SK-N-MC (cell line): ENCODE data around the gene CCDC197.
A peak's percentile ranks its signal among the peaks of the same experiment; 100 is the strongest.

Experiments
- DNase-seq: peaks from one replicate; pipeline ENCODE4 v3.0.0-alpha.2; 2011; ENCODE audit warnings: low read depth, low spot score
- H3K27ac ChIP-seq: fragments of 200-600 bp; sonication (generic); 2 replicates; pipeline ENCODE4 v1.5.1; 2016; ENCODE audit warnings: mixed run types
- H3K36me3 ChIP-seq: fragments of 200-600 bp; sonication (generic); 2 replicates; pipeline ENCODE4 v1.6.1; 2017; ENCODE audit warnings: antibody characterized with exemption, low read length, mixed read lengths; ENCODE audit not compliant: insufficient read depth
- H3K4me3 ChIP-seq: fragments of 200-600 bp; sonication (generic); 2 replicates; pipeline ENCODE4 v1.5.1; 2016
- H3K9ac ChIP-seq: fragments of 200-600 bp; sonication (generic); 2 replicates; pipeline ENCODE4 v1.8.0; 2017; ENCODE audit warnings: mixed run types, mixed read lengths; ENCODE audit not compliant: insufficient read length
- H3K9me3 ChIP-seq: fragments of 200-600 bp; sonication (generic); 2 replicates; pipeline ENCODE4 v1.6.1; 2017; ENCODE audit warnings: low read depth, mild to moderate bottlenecking, antibody characterized with exemption, low read length, moderate library complexity, mixed read lengths
- EZH2 ChIP-seq: fragments of 200-600 bp; sonication (generic); IDR thresholded peaks from one replicate; pipeline ENCODE4 v1.6.1; 2017; ENCODE audit warnings: antibody characterized with exemption
- FOXP2 ChIP-seq: optimal IDR thresholded peaks from 2 replicates; pipeline ENCODE3; 2011; ENCODE audit warnings: mild to moderate bottlenecking, moderate library complexity; ENCODE audit not compliant: insufficient read depth; ENCODE audit errors: extremely low read length, control extremely low read depth
- POLR2AphosphoS5 ChIP-seq: IDR thresholded peaks from 2 replicates; pipeline ENCODE4 v1.6.1; 2012; ENCODE audit warnings: mild to moderate bottlenecking, low read depth, low read length, borderline replicate concordance

The CCDC197 gene

DNA sequence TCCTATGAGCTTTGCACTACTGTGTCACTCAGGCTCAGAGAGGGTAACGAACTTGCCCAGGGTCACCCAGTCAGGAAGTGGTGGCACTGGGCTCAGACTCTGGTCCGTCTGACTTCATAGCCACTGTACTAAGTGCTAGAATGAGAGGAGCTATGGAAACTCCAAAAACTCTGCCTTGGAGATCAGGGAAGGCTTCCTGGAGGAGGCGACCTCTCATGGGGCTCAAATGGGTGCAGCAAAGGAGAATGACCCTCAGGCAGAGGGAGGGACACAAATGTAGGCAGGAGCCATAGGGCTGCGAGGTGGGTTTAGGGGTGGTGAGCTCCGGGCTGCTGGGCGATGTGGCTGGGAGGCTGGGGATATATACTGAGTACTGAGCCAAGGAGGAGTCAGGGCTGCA lies 3.2 kb downstream of the CCDC197 start:
- TF ChIP-seq FOXP2 = no peak
- no peak for DNase-seq
- Histone ChIP-seq H3K36me3 (no peaks in the 10 kb centered on the region), H3K9me3 (no peaks in the 10 kb centered on the region), H3K9ac (no peak overlapping the region), H3K4me3 (no peak overlapping the region), H3K27ac (no peak overlapping the region)

DNA sequence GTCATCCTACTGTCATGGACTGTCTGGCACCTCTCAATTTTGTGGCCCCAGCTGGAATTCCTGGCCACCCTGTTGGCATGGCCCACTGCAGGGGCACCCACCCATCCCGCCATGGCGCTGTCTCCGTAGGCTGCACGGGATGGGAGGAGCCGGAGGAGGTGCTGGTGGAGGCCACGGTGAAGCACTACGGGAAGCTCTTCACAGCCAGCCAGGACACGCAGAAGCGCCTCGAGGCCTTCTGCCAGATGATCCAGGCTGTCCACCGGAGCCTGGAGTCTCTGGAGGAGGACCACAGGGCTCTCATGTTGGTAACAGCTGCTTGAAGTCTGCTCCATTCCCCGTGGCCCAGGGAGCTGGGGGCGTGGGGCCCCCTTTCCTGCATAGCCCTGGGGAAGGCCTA lies 3.9 kb downstream of the CCDC197 start:
- no peak overlapping the region for H3K27ac ChIP-seq
- H3K9ac ChIP-seq = peak overlapping the region; percentile 33
- DNase-seq = no peak

DNA sequence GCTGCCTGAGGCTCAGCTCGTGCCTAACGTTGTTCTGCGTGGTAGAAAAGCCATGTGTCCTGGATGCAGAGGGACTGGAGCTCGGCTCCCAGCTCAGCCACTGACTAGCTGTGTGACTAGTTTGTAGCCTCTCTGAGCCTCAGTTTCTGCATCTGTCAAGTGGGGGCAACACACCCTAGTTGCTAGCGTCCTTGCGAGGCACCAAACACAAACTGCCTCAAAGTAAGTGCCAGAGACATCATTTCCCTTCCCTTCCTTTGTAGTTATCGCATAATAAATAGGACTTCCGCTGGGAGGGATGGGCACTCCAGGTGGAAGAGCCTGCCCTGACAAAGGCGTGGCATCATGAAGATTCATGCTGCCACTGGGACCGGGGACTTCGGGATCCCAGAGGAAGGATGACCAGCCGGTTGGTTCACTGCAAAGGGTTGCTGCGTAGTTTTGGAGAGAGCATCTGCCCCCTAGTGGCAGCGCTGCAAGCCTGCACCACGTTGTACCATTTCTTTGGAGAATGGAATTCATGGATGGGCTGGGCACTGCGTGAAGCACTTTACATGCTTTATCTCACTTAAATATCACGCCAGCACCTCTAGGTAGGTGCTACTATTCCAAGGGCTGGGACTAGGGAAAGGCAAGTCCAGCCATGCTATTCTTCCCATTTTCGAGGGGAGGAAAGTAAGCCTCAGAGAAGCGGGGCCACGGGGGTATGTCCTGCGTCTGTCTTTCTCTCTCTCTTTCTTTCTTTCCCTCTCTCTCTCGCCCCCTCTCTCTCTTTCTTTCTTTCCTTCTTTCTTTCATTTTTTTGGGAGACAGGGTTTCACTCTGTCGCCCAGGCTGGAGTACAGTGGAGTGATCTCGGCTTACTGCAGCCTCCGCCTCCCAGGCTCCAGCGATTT lies 4.6 kb downstream of the CCDC197 start:
- Histone ChIP-seq H3K27ac (no peak overlapping the region), H3K36me3 (no peaks in the 10 kb centered on the region), H3K9me3 (no peaks in the 10 kb centered on the region), H3K9ac (peak overlapping the region; percentile 33), H3K4me3 (peak overlapping the region; percentile 38; the same call in 1 of the 2 replicates)
- no peak for DNase-seq
- TF ChIP-seq FOXP2 = no peak
- TF ChIP-seq POLR2AphosphoS5 = no peak
- no peak for TF ChIP-seq EZH2

More for the DNA sequence above, 3.9 kb downstream of the CCDC197 start:
- no peaks in the 10 kb centered on the region for H3K9me3 ChIP-seq
- H3K4me3 ChIP-seq = peak overlapping the region; percentile 18; the same call in 1 of the 2 replicates
- no peaks in the 10 kb centered on the region for H3K36me3 ChIP-seq
- TF ChIP-seq FOXP2 (no peak), EZH2 (no peak), POLR2AphosphoS5 (no peak)

DNA sequence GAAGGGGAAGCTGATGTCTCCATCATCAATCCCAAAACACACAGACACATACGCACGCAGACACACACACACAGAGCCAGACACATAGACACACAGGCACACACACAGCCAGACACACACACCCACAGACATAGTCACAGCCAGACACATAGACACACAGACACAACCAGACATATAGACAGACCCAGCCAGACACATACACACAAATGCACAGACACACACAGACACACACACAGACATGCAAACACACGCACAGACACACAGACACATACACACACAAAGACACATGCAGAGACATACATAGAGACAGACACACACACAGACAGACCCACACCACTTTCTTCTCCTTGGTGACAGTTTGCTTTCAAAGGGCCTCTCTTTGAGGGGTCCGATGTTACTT lies 6.3 kb downstream of the CCDC197 start:
- no peak for DNase-seq
- no peak overlapping the region for H3K27ac ChIP-seq
- H3K36me3 ChIP-seq = no peaks in the 10 kb centered on the region
- H3K9me3 ChIP-seq = no peaks in the 10 kb centered on the region
- no peak overlapping the region for H3K9ac ChIP-seq
- H3K4me3 ChIP-seq = no peak overlapping the region
- no peak for TF ChIP-seq EZH2
- TF ChIP-seq POLR2AphosphoS5 = no peak

DNA sequence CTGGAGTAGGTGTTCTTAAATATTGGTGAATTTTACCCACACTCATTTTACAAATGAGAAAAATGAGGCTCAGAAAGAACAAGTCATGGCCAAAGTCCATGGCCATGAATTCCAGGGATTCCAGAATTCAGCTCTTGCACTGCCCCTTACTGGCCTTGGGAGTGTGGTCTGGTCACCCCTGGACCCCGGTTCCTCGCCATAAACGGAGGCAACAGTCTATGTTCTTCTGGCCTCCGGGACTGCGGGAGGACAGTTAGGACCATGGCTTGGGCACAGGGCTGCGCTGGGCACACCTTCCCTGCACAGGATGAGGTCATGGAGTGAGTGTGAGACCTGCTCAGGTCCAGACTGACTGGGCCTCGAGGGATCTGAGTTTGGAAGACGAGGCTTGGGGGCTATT lies 6.9 kb downstream of the CCDC197 start:
- Histone ChIP-seq H3K4me3 (no peak overlapping the region), H3K36me3 (no peaks in the 10 kb centered on the region), H3K9ac (no peak overlapping the region), H3K9me3 (no peaks in the 10 kb centered on the region), H3K27ac (no peak overlapping the region)
- no peak for DNase-seq
- TF ChIP-seq EZH2 = no peak
- no peak for TF ChIP-seq POLR2AphosphoS5
- no peak for TF ChIP-seq FOXP2

DNA sequence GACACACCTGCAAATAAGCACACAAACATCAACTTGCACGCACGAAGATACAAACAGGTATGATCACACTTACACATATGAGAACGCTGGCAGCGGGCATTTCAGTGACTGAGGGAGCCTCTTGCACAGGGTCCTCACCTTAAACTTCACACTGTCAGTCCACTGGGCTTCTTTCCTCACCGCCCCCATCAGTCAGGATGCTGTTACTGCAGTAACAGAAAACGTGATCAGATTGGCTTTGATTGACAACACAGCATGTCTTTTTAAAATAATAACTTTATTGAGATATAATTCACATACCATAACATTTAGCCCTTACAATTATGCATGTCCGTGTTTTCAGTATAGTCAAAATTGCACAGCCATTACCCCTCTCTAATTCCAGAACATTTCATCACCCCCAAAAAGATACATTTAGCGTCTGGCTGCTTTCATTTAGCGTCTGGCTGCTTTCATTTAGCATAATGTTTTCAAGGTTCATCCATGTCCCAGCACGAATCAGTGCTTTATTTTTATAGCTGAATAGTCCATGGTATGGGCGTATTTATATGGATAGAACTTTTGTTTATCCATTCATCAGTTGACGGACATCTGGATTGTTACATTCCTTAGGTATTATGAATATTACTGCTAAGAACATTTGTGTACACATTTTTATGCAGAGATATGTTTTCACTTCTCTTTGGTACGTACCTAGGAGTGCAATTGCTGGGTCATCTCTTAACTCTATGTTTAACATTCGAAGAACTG lies 8.4 kb downstream of the CCDC197 start:
- Histone ChIP-seq H3K36me3 (no peaks in the 10 kb centered on the region), H3K9ac (no peak overlapping the region), H3K27ac (no peak overlapping the region), H3K4me3 (no peak overlapping the region), H3K9me3 (no peaks in the 10 kb centered on the region)
- TF ChIP-seq FOXP2 = no peak
- no peak for TF ChIP-seq EZH2
- no peak for TF ChIP-seq POLR2AphosphoS5
- DNase-seq = no peak

DNA sequence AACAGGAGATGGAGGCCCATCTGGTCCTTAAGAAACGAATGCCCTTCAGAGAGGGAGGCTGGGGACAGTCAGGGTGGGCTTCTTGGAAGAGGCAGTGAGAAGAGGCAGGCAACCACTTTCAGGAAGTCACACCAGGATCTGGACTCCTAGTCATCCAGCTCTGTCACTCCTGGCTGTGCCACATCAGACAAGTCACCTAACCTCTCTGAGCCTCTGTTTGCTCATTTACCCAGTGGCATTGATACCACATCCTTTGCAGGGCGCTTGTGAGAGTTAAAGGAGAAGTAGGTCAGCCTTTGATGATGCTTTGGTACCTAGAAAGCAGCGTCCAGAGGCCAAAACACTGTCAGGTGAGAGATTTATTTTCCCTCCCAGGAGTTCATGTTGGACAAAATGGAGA lies 11.1 kb downstream of the CCDC197 start:
- DNase-seq = no peak
- H3K9ac ChIP-seq = no peak overlapping the region
- H3K4me3 ChIP-seq = no peak overlapping the region
- no peak overlapping the region for H3K27ac ChIP-seq
- H3K36me3 ChIP-seq = no peaks in the 10 kb centered on the region
- no peak for TF ChIP-seq POLR2AphosphoS5
- no peak for TF ChIP-seq EZH2
- TF ChIP-seq FOXP2 = no peak
- no peaks in the 10 kb centered on the region for H3K9me3 ChIP-seq

DNA sequence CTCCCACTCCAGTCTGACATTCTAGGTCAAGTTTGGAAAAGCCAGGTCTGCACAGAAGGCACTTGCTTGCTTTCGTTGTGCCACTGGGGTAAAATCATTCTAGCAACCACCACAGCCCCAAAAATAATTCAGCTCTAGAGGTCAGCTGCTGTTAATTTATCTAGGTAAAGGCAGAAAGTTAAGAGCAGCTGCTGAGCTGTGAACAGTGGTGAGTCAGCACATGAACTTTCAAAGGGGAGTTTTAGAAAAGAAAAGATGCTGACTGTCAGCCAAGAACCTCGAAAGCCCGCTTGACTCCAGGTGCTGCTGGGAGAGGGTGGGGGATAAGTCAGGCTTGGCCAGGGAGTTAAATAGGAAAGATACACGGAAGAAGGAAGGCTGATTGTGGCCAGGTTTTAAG lies 12.7 kb downstream of the CCDC197 start:
- no peaks in the 10 kb centered on the region for H3K9me3 ChIP-seq
- TF ChIP-seq FOXP2 (no peak), POLR2AphosphoS5 (no peak), EZH2 (no peak)
- no peaks in the 10 kb centered on the region for H3K36me3 ChIP-seq
- no peak for DNase-seq
- no peak overlapping the region for H3K9ac ChIP-seq
- H3K4me3 ChIP-seq = no peak overlapping the region
- H3K27ac ChIP-seq = no peak overlapping the region
